NOMO-1 treated with DMSO at 0.1 percent for 48 hours (cell line): ENCODE data around the gene ANXA2.
"Not testable (repeated sequence)": the region's sequence is repeated elsewhere in the genome, so short reads cannot be mapped to it uniquely, and the experiment has no call there.

ENCODE experiments used
- DNase-seq: peaks from one replicate; lab custom pipeline; 2025; ENCODE audit not compliant: unreplicated experiment; lab: John Stamatoyannopoulos, UW

ANXA2 gene

GRCh38 chr15:60411774-60412425 is 14.1 kb upstream of the ANXA2 start:
- DNase-seq: no peak

- not testable (repeated sequence) for DNase-seq
Measured at GRCh38 chr15:60410350-60410749, 12.6 kb upstream of the ANXA2 start.

GRCh38 chr15:60408463-60408981 is 10.7 kb upstream of the ANXA2 start:
- peak; percentile 97 for DNase-seq

- no peak for DNase-seq
Measured at GRCh38 chr15:60407415-60407805, 9.6 kb upstream of the ANXA2 start.

- DNase-seq: no peak
Measured at GRCh38 chr15:60406513-60407414, 9.0 kb upstream of the ANXA2 start.

- no peak for DNase-seq
Measured at GRCh38 chr15:60405399-60405798, 7.6 kb upstream of the ANXA2 start.

GRCh38 chr15:60404351-60404750 is 6.6 kb upstream of the ANXA2 start:
- DNase-seq: not testable (repeated sequence)

GRCh38 chr15:60400944-60401343 is 3.2 kb upstream of the ANXA2 start:
- no peak for DNase-seq

GRCh38 chr15:60399931-60400330 is 2.1 kb upstream of the ANXA2 start:
- no peak for DNase-seq

GRCh38 chr15:60399246-60399915 is 1.6 kb upstream of the ANXA2 start:
- no peak for DNase-seq

- peak; percentile 83 for DNase-seq
Measured at GRCh38 chr15:60396958-60397771, 621 bp downstream of the ANXA2 start.

GRCh38 chr15:60396560-60396957 is 1.2 kb downstream of the ANXA2 start:
- DNase-seq: no peak

- DNase-seq: no peak
Measured at GRCh38 chr15:60396100-60396499, 1.7 kb downstream of the ANXA2 start.

- DNase-seq: peak; percentile 72
Measured at GRCh38 chr15:60395276-60396011, 2.3 kb downstream of the ANXA2 start.

- no peak for DNase-seq
Measured at GRCh38 chr15:60394689-60395097, 3.1 kb downstream of the ANXA2 start.

GRCh38 chr15:60392986-60393790 is 4.6 kb downstream of the ANXA2 start:
- no peak for DNase-seq

GRCh38 chr15:60392601-60392985 is 5.2 kb downstream of the ANXA2 start:
- DNase-seq: no peak

GRCh38 chr15:60391722-60392315 is 6.0 kb downstream of the ANXA2 start:
- DNase-seq: peak; percentile 11
